Activated naive CD8-positive, alpha-beta T cell treated with anti-CD3 and anti-CD28 coated beads, Interleukin-2, amount 10 ng/mL, durations not matched to agents 7 days and 5 days (primary cell): ENCODE measurements around the gene SLC30A3. TPM values are rescaled to one million over a fixed set of nuclear protein-coding genes. Genes with fewer than 3 reads are reported as not detected.

Source experiments
- ATAC-seq: fragments of 150-1000 bp; cut with Tn5 transposase; one replicate; pipeline ENCODE4 v1.10.0; 2021; ENCODE audit warnings: low read depth, moderate library complexity
- POLR2A ChIA-PET: fragments of 350-600 bp; sonication (Branson Sonifier 250); formaldehyde crosslinking; loops from one replicate; lab custom pipeline; 2021; ENCODE audit warnings: antibody characterized with exemption; lab: Charles Lee
- DNase-seq: peaks from one replicate; pipeline ENCODE4 v3.0.0; 2021
- H3K27ac Mint-ChIP-seq: one replicate; pipeline ENCODE4 v1.8.0; 2022; ENCODE audit warnings: mild to moderate bottlenecking, mixed read lengths
- H3K27me3 Mint-ChIP-seq: one replicate; pipeline ENCODE4 v1.8.0; 2022; ENCODE audit warnings: mild to moderate bottlenecking, moderate library complexity, mixed read lengths
- H3K36me3 Mint-ChIP-seq: one replicate; pipeline ENCODE4 v1.8.0; 2021; ENCODE audit warnings: mild to moderate bottlenecking, mixed read lengths
- H3K4me1 Mint-ChIP-seq: one replicate; pipeline ENCODE4 v1.8.0; 2021; ENCODE audit warnings: mixed read lengths
- H3K4me3 Mint-ChIP-seq: one replicate; pipeline ENCODE4 v1.8.0; 2022; ENCODE audit warnings: mild to moderate bottlenecking, moderate library complexity, mixed read lengths
- H3K9me3 Mint-ChIP-seq: one replicate; pipeline ENCODE4 v1.8.0; 2021; ENCODE audit warnings: mixed read lengths
- total RNA-seq, 2 experiments: library from RNA; stranded (reverse); gene quantifications; one replicate each; pipeline ENCODE4 v1.2.3, GENCODE V29; 2021

The SLC30A3 gene
- total RNA-seq, 2 experiments from 2014 or later, result 0.34 to 0.64 TPM

DNA sequence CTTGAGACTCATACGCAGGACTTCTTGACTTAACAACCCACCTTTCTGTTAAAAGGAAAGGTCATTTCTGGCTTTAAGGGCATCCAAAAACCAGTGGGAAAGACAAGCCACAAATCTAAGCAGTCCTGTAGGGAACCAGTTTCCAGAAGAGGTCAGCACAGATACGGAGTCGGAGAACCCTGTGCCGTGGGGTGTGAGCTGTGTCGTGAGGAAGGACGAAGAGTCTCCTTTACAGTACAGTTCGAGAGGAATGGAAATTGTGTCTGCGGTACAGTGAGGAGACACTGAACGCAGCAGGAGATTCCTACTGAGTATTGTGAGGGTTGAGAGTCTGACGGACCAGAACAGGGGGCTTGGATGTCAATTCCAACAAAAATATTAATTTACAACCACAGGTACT, 17.7 kb downstream of the SLC30A3 start:
- DNase-seq (no peak), ATAC-seq (no peak)
- POLR2A ChIA-PET, result interaction anchor here (0.6 kb wide), 1 partner anchor 25 kb away, joined by 3 read pairs; no protein-coding TSS in a partner anchor
- Mint-ChIP-seq H3K4me1 (peaks cover 9% of the 10 kb centered on the region), H3K9me3 (no peaks in the 10 kb centered on the region), H3K36me3 (peaks cover 7% of the 10 kb centered on the region), H3K27ac (no peak overlapping the region), H3K4me3 (no peak overlapping the region), H3K27me3 (no peaks in the 10 kb centered on the region)

DNA sequence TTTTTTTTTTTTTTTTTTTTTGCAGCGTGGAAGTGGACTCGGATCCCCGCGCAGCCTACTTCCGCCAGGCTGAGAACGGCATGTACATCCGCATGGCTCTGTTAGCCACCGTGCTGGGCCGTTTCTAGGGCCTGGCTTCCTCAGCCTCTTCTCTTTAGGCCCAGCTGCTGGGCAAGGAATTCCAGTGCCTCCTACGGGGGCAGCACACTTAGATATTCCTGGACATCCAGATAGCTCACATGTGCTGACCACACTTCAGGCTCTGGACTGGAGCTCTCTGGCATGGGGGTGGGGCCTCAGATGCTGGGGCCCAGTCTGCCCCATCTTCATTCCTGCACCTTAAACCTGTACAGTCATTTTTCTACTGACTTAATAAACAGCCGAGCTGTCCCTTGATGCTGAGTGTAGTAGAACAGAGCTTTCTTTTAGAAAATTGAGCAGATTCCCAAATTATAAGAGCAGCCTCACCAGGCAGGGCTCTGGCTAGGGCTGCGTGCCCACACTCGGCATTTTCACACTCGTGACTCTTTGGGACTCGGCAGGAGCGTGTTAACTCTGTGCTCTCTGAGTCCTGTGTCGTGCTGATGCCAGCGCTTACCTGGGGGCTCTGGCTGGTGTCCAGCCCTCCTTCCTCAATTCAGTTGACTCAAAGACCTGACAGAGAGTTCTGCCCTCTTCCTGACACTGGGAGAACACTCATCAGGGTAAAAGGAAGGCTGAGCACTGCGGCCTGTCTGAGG, 19.3 kb downstream of the SLC30A3 start:
- Mint-ChIP-seq H3K4me1 (peaks cover 9% of the 10 kb centered on the region), H3K4me3 (no peak overlapping the region), H3K9me3 (no peaks in the 10 kb centered on the region), H3K27me3 (no peaks in the 10 kb centered on the region), H3K36me3 (peaks cover 10% of the 10 kb centered on the region), H3K27ac (no peak overlapping the region)
- DNase-seq (no peak), ATAC-seq (no peak)
- POLR2A ChIA-PET, result no interaction called here

GRCh38 chr2:27242614-27242951, 20.3 kb downstream of the SLC30A3 start:
- Mint-ChIP-seq H3K4me3 (no peak overlapping the region), H3K27ac (no peak overlapping the region), H3K9me3 (no peaks in the 10 kb centered on the region), H3K36me3 (peaks cover 10% of the 10 kb centered on the region), H3K4me1 (peaks cover 7% of the 10 kb centered on the region), H3K27me3 (no peaks in the 10 kb centered on the region)
- no peak for ATAC-seq
- DNase-seq, result no peak
- POLR2A ChIA-PET, result interaction anchor here (1.6 kb wide), 1 partner anchor 11 kb away, joined by 4 read pairs; no protein-coding TSS in a partner anchor

- peak overlapping the region; percentile 34 for H3K27ac Mint-ChIP-seq
- ATAC-seq (peak; percentile 61), DNase-seq (no peak)
- peaks cover 14% of the 10 kb centered on the region for H3K36me3 Mint-ChIP-seq
- H3K4me3 Mint-ChIP-seq, result no peak overlapping the region
- POLR2A ChIA-PET, result interaction anchor here (1.6 kb wide), 1 partner anchor 11 kb away, joined by 4 read pairs; no protein-coding TSS in a partner anchor
- no peaks in the 10 kb centered on the region for H3K27me3 Mint-ChIP-seq
- no peaks in the 10 kb centered on the region for H3K9me3 Mint-ChIP-seq
- peaks cover 5% of the 10 kb centered on the region for H3K4me1 Mint-ChIP-seq
Observed at GRCh38 chr2:27241761-27242613, 20.9 kb downstream of the SLC30A3 start.

GRCh38 chr2:27240406-27240805, 22.4 kb downstream of the SLC30A3 start:
- ATAC-seq (no peak), DNase-seq (no peak)
- POLR2A ChIA-PET, result interaction anchor here (1.1 kb wide), 1 partner anchor 139 kb away, joined by 3 read pairs; no protein-coding TSS in a partner anchor
- Mint-ChIP-seq H3K4me1 (peaks cover 5% of the 10 kb centered on the region), H3K4me3 (no peak overlapping the region), H3K9me3 (no peaks in the 10 kb centered on the region), H3K27me3 (no peaks in the 10 kb centered on the region), H3K36me3 (peaks cover 21% of the 10 kb centered on the region), H3K27ac (no peak overlapping the region)

GRCh38 chr2:27238976-27239375, 23.9 kb downstream of the SLC30A3 start:
- H3K27me3 Mint-ChIP-seq, result no peaks in the 10 kb centered on the region
- peaks cover 21% of the 10 kb centered on the region for H3K36me3 Mint-ChIP-seq
- DNase-seq, result no peak
- no peak for ATAC-seq
- H3K27ac Mint-ChIP-seq, result no peak overlapping the region
- no peak overlapping the region for H3K4me3 Mint-ChIP-seq
- H3K9me3 Mint-ChIP-seq, result no peaks in the 10 kb centered on the region
- POLR2A ChIA-PET, result no interaction called here
- H3K4me1 Mint-ChIP-seq, result peaks cover 5% of the 10 kb centered on the region

DNA sequence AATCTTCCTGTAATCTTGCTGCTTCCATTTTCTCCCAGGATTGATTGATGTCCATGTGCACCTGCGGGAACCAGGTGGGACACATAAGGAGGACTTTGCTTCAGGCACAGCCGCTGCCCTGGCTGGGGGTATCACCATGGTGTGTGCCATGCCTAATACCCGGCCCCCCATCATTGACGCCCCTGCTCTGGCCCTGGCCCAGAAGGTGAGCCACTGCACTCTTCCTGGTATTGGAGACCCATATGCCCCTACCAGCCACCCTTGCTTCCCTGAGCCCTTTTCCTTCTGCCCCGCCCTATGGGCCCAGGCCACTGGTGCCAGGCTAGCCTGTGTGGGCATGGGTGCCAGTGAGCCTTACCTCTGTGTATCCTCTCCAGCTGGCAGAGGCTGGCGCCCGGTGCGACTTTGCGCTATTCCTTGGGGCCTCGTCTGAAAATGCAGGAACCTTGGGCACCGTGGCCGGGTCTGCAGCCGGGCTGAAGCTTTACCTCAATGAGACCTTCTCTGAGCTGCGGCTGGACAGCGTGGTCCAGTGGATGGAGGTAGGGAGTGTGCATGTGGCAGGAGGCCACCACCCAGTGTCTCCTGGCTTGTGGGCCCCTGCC, 25.4 kb downstream of the SLC30A3 start:
- H3K36me3 Mint-ChIP-seq, result peaks cover 26% of the 10 kb centered on the region

DNA sequence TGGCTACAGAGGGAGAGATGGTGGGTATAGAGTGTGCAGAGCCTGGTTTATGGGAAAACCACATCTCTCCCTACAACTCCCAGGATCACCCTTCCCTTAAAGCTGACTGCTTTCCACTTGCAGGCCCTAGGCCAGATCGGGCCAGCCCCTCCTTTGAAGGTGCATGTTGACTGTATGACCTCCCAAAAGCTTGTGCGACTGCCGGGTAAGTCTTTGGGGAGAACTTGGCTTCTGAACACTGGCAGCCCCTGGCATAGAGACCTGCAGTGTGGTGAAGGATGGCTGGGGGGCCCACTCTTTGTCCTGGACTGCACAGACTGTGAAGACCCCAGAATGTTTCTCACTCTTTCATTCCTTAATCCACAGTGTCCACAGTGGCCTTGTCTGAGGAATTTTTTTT, 26.2 kb downstream of the SLC30A3 start:
- no peaks in the 10 kb centered on the region for H3K4me1 Mint-ChIP-seq
- peaks cover 26% of the 10 kb centered on the region for H3K36me3 Mint-ChIP-seq
- H3K4me3 Mint-ChIP-seq, result no peak overlapping the region
- no peak for ATAC-seq
- no peak for DNase-seq
- H3K9me3 Mint-ChIP-seq, result no peaks in the 10 kb centered on the region
- no peak overlapping the region for H3K27ac Mint-ChIP-seq
- H3K27me3 Mint-ChIP-seq, result no peaks in the 10 kb centered on the region
- POLR2A ChIA-PET, result no interaction called here

More for the DNA sequence above, 25.4 kb downstream of the SLC30A3 start:
- Mint-ChIP-seq H3K9me3 (no peaks in the 10 kb centered on the region), H3K27ac (no peak overlapping the region), H3K27me3 (no peaks in the 10 kb centered on the region), H3K4me1 (peaks cover 5% of the 10 kb centered on the region), H3K4me3 (no peak overlapping the region)
- POLR2A ChIA-PET, result no interaction called here
- DNase-seq (no peak), ATAC-seq (no peak)

DNA sequence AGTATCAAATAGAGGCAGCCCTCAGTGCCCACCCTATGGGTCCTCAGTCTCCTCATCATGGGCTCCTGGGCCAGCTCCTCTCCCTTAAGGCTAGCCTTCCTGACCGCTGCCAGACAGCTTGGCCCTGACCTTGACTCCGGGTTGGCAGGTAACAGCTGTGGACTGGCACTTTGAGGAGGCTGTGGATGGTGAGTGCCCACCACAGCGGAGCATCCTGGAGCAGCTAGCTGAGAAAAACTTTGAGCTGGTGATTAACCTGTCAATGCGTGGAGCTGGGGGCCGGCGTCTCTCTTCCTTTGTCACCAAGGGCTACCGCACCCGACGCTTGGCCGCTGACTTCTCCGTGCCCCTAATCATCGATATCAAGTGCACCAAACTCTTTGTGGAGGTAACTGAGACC, 26.7 kb downstream of the SLC30A3 start:
- POLR2A ChIA-PET, result interaction anchor here (0.5 kb wide), 2 partner anchors 443 to 842 kb away, joined by 3 to 5 read pairs; no protein-coding TSS in a partner anchor
- DNase-seq (no peak), ATAC-seq (no peak)
- Mint-ChIP-seq H3K4me3 (no peak overlapping the region), H3K9me3 (no peaks in the 10 kb centered on the region), H3K27ac (no peak overlapping the region), H3K36me3 (peaks cover 24% of the 10 kb centered on the region), H3K27me3 (no peaks in the 10 kb centered on the region), H3K4me1 (no peaks in the 10 kb centered on the region)

DNA sequence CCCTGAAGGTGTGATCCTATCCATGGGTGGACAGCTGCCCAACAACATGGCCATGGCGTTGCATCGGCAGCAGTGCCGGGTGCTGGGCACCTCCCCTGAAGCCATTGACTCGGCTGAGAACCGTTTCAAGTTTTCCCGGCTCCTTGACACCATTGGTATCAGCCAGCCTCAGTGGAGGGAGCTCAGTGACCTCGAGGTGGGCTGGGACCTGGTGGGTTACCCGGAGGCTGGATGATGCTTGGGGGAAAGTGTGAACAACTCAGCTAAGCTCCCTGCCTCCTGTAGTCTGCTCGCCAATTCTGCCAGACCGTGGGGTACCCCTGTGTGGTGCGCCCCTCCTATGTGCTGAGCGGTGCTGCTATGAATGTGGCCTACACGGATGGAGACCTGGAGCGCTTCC, 29.5 kb downstream of the SLC30A3 start:
- POLR2A ChIA-PET, result no interaction called here
- H3K4me3 Mint-ChIP-seq, result no peak overlapping the region
- no peak for DNase-seq
- H3K9me3 Mint-ChIP-seq, result no peaks in the 10 kb centered on the region
- no peaks in the 10 kb centered on the region for H3K4me1 Mint-ChIP-seq
- peaks cover 17% of the 10 kb centered on the region for H3K36me3 Mint-ChIP-seq
- no peak for ATAC-seq
- H3K27ac Mint-ChIP-seq, result no peak overlapping the region
- no peaks in the 10 kb centered on the region for H3K27me3 Mint-ChIP-seq

- Mint-ChIP-seq H3K9me3 (no peaks in the 10 kb centered on the region), H3K27ac (no peak overlapping the region), H3K4me3 (no peak overlapping the region), H3K27me3 (no peaks in the 10 kb centered on the region), H3K4me1 (no peaks in the 10 kb centered on the region), H3K36me3 (peaks cover 16% of the 10 kb centered on the region)
- POLR2A ChIA-PET, result interaction anchor here (1.0 to 1.7 kb wide), 2 partner anchors 10 to 20 kb away, joined by 3 to 4 read pairs; partner anchors contain the start of genes ATRAID and SLC5A6
- ATAC-seq (no peak), DNase-seq (no peak)
Observed at GRCh38 chr2:27231921-27232320, 30.9 kb downstream of the SLC30A3 start.

GRCh38 chr2:27227501-27227900, 35.3 kb downstream of the SLC30A3 start:
- ATAC-seq (no peak), DNase-seq (no peak)
- Mint-ChIP-seq H3K9me3 (no peaks in the 10 kb centered on the region), H3K36me3 (peaks cover 17% of the 10 kb centered on the region), H3K27ac (no peak overlapping the region), H3K4me3 (no peak overlapping the region), H3K27me3 (no peaks in the 10 kb centered on the region), H3K4me1 (peaks cover 4% of the 10 kb centered on the region)
- POLR2A ChIA-PET, result no interaction called here

- H3K36me3 Mint-ChIP-seq, result peaks cover 22% of the 10 kb centered on the region
- POLR2A ChIA-PET, result interaction anchor here (0.9 kb wide), 1 partner anchor 8 kb away, joined by 3 read pairs; the partner anchor contains the start of gene CAD
- peak overlapping the region; percentile 52 for H3K27ac Mint-ChIP-seq
- no peak for ATAC-seq
- no peaks in the 10 kb centered on the region for H3K27me3 Mint-ChIP-seq
- no peaks in the 10 kb centered on the region for H3K9me3 Mint-ChIP-seq
- H3K4me3 Mint-ChIP-seq, result no peak overlapping the region
- H3K4me1 Mint-ChIP-seq, result peaks cover 6% of the 10 kb centered on the region
- no peak for DNase-seq
Observed at GRCh38 chr2:27225526-27225925, 37.3 kb downstream of the SLC30A3 start.
